RWPE2 (cell line): ENCODE results near the gene VSX2.

Experiments
- ATAC-seq: fragments of 200-7000 bp; cut with Tn5 transposase; 3 replicates; pipeline ENCODE4 v1.9.1; 2021; ENCODE audit warnings: low read depth
- DNase-seq: peaks from one replicate; pipeline ENCODE4 v3.0.0-alpha.2; 2020; ENCODE audit warnings: low spot score
- H3K27ac ChIP-seq: fragments of 450-650 bp; 2 replicates; pipeline ENCODE4 v1.5.1; 2017; ENCODE audit warnings: mild to moderate bottlenecking; ENCODE audit not compliant: poor library complexity, severe bottlenecking
- H3K27me3 ChIP-seq: fragments of 250-450 bp; sonication (Bioruptor Pico); 2 replicates; pipeline ENCODE4 v1.5.1; 2021; ENCODE audit warnings: mild to moderate bottlenecking, moderate library complexity; ENCODE audit not compliant: insufficient read depth, poor library complexity, severe bottlenecking
- H3K36me3 ChIP-seq: fragments of 250-450 bp; sonication (Bioruptor Pico); 2 replicates; pipeline ENCODE4 v1.5.1; 2020; ENCODE audit warnings: low read depth, mild to moderate bottlenecking, moderate library complexity
- H3K4me1 ChIP-seq: fragments of 250-450 bp; sonication (Bioruptor Pico); 2 replicates; pipeline ENCODE4 v1.5.1; 2021; ENCODE audit warnings: mild to moderate bottlenecking, moderate library complexity; ENCODE audit not compliant: insufficient read depth, poor library complexity, severe bottlenecking
- H3K4me3 ChIP-seq: fragments of 250-450 bp; sonication (Bioruptor Pico); 2 replicates; pipeline ENCODE4 v1.5.1; 2021; ENCODE audit warnings: mild to moderate bottlenecking, moderate library complexity; ENCODE audit not compliant: severe bottlenecking
- H3K9me3 ChIP-seq: fragments of 250-450 bp; sonication (Bioruptor Pico); 2 replicates; pipeline ENCODE4 v1.5.1; 2021; ENCODE audit warnings: mild to moderate bottlenecking, moderate library complexity; ENCODE audit not compliant: severe bottlenecking
- CTCF ChIP-seq: fragments of 450-650 bp; IDR thresholded peaks from one replicate; pipeline ENCODE4 v1.5.1; 2017; ENCODE audit warnings: mild to moderate bottlenecking, moderate library complexity; ENCODE audit not compliant: poor library complexity, severe bottlenecking

VSX2 gene

GRCh38 chr14:74207943-74208342 is 31.3 kb upstream of the VSX2 start:
- Histone ChIP-seq H3K36me3 (no peaks in the 10 kb centered on the region), H3K9me3 (no peaks in the 10 kb centered on the region), H3K27me3 (no peaks in the 10 kb centered on the region), H3K27ac (no peak overlapping the region), H3K4me1 (no peaks in the 10 kb centered on the region), H3K4me3 (no peak overlapping the region)
- DNase-seq (no peak), ATAC-seq (no peak)
- TF ChIP-seq CTCF: no peak

GRCh38 chr14:74208642-74209041 is 30.6 kb upstream of the VSX2 start:
- Histone ChIP-seq H3K27ac (no peak overlapping the region), H3K4me3 (no peak overlapping the region), H3K4me1 (no peaks in the 10 kb centered on the region), H3K9me3 (no peaks in the 10 kb centered on the region), H3K27me3 (no peaks in the 10 kb centered on the region), H3K36me3 (no peaks in the 10 kb centered on the region)
- DNase-seq (no peak), ATAC-seq (no peak)
- TF ChIP-seq CTCF: no peak

- H3K4me3 ChIP-seq: no peak overlapping the region
- no peaks in the 10 kb centered on the region for H3K4me1 ChIP-seq
- DNase-seq: no peak
- no peak for ATAC-seq
- no peaks in the 10 kb centered on the region for H3K9me3 ChIP-seq
- H3K27me3 ChIP-seq: peaks cover 3% of the 10 kb centered on the region
- H3K27ac ChIP-seq: no peak overlapping the region
- H3K36me3 ChIP-seq: no peaks in the 10 kb centered on the region
- TF ChIP-seq CTCF: no peak
Measured at GRCh38 chr14:74211945-74212580, 27.2 kb upstream of the VSX2 start.

GRCh38 chr14:74213907-74214803 is 25.1 kb upstream of the VSX2 start:
- TF ChIP-seq CTCF: no peak
- no peak overlapping the region for H3K4me3 ChIP-seq

GRCh38 chr14:74216671-74217070 is 22.6 kb upstream of the VSX2 start:
- no peak for DNase-seq
- TF ChIP-seq CTCF: no peak
- no peak overlapping the region for H3K27ac ChIP-seq

More at GRCh38 chr14:74213907-74214803, 25.1 kb upstream of the VSX2 start:
- no peaks in the 10 kb centered on the region for H3K4me1 ChIP-seq
- H3K27me3 ChIP-seq: peaks cover 13% of the 10 kb centered on the region
- DNase-seq (no peak), ATAC-seq (no peak)
- no peaks in the 10 kb centered on the region for H3K9me3 ChIP-seq
- H3K27ac ChIP-seq: no peak overlapping the region
- no peaks in the 10 kb centered on the region for H3K36me3 ChIP-seq

More at GRCh38 chr14:74216671-74217070, 22.6 kb upstream of the VSX2 start:
- Histone ChIP-seq H3K27me3 (peaks cover 13% of the 10 kb centered on the region), H3K4me1 (no peaks in the 10 kb centered on the region), H3K36me3 (no peaks in the 10 kb centered on the region), H3K4me3 (no peak overlapping the region), H3K9me3 (no peaks in the 10 kb centered on the region)
- no peak for ATAC-seq
